GM18867 (cell line): Measurements from ENCODE around the gene CDKN2AIPNL.

Source experiments
- ATAC-seq: cut with Tn5 transposase; IDR thresholded peaks from one replicate; pipeline ENCODE4 v1.9.1; 2021; ENCODE audit warnings: mild to moderate bottlenecking, moderate library complexity; ENCODE audit not compliant: unreplicated experiment

CDKN2AIPNL gene

GRCh38 chr5:134411546-134412266, at the start of gene CDKN2AIPNL:
Gene CDKN2AIPNL (minus strand): TSS chr5:134411881. CDS start chr5:134411854, 27 bp downstream.
- ATAC-seq = peak; percentile 98

- ATAC-seq = no peak
These were observed 48.9 kb upstream of the CDKN2AIPNL start for GRCh38 chr5:134460551-134460950.

DNA sequence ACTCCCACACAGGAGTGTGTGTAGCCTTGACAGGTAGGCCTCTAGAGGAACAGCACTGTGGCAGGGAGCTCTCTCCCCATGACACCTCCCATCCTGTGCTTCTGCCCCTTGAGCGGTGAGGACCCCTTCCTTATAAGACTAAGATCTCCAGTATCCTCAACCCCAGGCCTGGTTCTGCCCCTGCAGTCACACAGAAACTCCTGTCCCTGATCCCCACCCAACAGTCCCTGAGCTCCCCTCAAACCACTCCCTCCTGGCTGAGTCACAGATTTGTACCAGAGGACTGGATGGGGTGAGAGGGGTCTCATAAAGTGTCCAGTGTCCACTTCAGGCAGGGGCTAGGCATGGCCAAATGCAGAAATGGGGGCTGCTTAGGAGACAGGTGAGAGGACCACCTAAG, 47.8 kb upstream of the CDKN2AIPNL start:
- no peak for ATAC-seq

DNA sequence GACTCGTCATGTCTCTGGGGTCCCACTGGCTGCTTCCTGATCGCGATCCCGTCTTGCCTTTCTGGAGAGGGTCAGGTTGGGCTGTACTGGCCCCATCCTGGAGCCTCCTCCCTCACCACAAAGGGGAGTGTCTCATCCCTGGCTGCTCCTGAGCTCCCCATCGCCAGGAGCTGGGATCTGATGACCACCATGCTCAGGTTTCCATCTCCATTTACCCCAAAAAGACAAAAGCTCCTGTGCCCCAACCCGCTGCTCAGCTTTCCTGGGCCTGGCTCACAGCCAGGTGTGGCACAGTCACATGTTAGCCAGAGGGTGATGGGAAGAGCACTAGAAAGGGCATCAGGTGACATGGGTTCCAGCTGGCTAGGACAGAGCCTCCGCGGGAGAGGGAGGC, 47.3 kb upstream of the CDKN2AIPNL start:
- ATAC-seq = no peak

DNA sequence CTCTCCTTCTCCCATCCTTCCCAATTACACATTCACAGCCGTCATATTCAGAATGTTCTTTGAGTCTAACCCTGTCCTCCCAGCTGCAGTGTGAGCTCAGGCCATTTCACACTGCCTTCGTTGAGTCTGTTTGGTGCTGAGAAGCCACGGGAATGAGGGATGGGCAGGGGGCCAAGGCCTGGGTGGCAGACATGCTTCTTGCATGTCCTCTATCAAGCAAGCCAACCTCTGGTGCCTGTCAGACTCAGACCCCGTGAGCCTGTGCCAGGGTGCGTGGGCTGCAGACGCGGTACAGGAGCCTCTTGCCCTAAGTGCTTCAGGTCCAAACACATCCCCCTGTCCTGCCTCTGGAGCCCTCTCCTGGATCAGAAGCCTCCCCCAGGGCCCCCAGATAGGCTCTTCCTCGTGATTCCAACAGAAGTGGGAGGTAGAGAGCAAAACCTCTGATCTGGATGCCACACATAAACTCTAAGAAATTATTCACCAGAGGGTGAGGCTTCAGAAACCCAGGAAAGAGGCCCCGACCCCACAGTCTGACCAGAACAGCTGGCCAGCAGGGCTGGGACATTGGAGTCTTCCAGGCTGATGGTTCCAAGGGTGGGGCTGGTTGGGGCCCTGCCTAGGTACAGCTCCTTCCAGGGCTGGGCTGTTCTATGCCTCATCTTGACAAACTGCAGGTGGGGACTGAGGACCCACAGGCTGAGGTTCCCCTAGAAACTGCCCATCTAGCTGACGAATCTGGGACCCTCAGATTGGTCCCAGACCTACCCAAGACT, 46.7 kb upstream of the CDKN2AIPNL start:
- no peak for ATAC-seq

DNA sequence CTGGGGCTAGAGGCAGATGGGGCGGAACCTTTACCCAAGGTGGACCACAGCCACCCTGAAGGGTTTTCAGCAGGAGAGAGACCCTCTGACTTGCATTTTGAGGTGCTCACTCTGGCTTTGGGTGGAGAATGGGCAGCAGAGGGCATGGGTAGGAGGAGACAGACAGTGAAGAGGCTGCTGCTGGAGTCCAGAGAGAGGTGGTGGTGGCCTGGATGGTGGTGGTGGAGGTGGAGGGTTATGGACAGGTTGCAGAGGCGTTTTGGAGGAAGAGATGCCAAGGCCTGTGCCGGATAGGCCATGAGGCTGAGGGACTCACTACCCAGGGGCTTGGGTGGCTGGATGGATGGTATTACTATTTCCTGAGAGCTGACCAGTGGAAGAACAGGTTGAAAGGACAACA, 46.1 kb upstream of the CDKN2AIPNL start:
- no peak for ATAC-seq

- no peak for ATAC-seq
These were observed 45.1 kb upstream of the CDKN2AIPNL start for GRCh38 chr5:134456825-134457224.

- no peak for ATAC-seq
These were observed 43.8 kb upstream of the CDKN2AIPNL start for GRCh38 chr5:134455466-134455865.

DNA sequence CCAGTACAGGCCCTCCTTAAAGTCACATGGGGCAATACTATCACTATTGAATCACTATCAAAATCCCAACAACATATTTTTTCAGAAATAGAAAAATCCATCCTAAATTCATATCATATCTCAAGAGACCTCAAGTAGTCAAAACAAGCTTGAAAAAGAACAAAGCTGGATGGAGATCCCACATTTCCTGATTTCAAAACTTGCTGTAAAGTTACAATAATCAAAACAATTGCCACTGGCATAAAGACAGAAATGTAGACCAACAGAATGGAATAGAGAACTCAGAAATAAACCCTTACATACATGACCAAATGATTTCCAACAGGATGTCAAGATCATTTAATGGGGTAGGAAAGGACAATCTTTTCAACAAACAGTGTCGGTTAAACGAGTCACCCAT, 41.3 kb upstream of the CDKN2AIPNL start:
- no peak for ATAC-seq

DNA sequence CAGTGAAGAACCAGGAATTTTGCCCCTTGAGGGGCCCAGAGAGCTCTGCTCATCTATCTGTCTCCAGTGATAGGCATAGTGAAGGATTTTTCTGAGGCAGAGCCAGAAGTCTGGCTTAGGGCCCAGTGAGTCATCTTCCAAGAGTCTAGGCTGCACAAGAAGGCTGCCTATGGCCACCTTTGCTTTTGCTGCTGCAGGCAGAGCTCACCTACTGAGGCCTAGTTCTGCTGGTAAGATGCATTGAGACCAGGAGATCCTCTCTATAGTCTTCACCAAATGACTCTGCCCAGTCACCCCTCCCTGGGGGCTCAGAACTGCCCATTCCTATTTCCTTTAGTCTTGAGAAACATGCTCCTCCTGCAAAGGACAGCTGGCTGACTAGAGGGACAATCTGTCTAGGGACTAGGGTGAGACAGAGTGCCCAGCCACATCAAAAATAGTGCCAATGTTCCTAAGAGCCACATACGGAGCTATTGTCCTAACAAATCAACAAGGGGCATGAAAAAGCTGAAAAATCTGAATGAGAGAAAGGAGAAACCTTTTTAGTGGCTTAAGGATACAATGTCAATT, 40.3 kb upstream of the CDKN2AIPNL start:
- no peak for ATAC-seq

- ATAC-seq = no peak
These were observed 39.7 kb upstream of the CDKN2AIPNL start for GRCh38 chr5:134451225-134451935.

GRCh38 chr5:134450374-134450773, 38.7 kb upstream of the CDKN2AIPNL start:
- ATAC-seq = no peak

DNA sequence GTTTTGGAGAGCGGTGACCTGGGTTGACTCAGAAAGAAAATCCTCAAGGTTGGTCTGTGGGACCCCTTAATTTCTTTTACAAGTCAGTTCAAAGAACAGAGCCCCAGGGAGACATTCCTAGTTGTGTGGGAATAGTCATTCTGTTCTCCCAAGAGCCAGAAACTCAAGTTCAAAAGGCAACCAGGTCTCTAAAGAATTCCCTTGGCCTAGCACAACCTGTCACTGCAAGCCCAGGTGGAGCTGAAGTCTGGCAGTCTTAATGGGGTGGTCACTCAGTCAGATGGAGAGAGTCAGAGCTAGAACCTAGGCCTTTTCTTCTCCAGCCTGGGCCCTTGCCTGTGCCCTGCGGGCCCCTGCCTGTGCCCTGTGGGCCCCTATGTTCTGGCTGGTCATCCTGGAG, 37.5 kb upstream of the CDKN2AIPNL start:
- ATAC-seq = no peak

- ATAC-seq = no peak
These were observed 36.3 kb upstream of the CDKN2AIPNL start for GRCh38 chr5:134447815-134448520.

- peak; percentile 48 for ATAC-seq
These were observed 35.3 kb upstream of the CDKN2AIPNL start for GRCh38 chr5:134446938-134447337.

DNA sequence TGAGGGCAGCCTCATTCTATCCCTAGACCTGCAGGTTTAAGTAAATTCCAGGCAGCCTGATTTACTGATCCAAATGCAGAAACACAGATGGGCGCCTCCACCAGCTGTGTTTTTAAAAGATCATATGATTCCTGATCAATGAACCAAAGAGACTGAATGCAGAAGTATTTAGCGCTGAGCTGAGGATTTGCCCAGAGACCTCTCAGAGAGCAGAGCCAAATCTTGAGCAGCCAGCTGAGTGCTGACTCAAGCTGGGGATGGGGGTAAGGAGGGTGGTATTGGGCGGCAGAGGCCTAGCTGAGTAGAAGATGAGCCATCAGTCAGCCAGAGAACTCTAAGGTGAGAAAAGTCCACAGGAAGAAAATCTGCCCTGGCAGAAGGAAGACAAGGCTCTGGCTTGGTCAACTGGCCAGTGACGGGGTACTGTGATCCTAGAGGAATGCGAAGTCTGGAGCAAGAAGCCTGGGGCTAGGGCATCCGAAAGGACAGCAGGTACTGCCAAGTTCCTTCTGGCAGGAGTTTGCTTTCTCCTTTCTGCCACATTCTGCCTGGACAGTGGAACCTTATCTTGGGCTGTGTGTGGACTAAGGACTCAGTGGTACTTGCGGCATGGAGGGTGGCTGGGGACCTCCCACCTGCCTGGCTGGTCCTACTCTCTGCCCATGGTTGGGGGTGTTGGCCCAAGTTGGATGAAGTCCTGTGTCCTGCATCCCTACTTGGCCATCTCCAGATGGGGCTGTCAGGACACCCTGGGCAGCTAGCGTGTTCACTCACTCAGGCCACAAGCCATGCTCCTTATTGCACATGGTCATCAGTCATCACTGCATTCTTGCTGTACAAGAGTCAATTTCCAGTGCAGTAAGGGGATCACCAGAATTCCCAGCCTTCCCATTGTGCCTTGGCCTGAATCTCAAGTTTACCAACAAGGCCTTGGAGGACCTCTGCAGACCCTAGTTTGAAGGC, 34.5 kb upstream of the CDKN2AIPNL start:
- no peak for ATAC-seq

DNA sequence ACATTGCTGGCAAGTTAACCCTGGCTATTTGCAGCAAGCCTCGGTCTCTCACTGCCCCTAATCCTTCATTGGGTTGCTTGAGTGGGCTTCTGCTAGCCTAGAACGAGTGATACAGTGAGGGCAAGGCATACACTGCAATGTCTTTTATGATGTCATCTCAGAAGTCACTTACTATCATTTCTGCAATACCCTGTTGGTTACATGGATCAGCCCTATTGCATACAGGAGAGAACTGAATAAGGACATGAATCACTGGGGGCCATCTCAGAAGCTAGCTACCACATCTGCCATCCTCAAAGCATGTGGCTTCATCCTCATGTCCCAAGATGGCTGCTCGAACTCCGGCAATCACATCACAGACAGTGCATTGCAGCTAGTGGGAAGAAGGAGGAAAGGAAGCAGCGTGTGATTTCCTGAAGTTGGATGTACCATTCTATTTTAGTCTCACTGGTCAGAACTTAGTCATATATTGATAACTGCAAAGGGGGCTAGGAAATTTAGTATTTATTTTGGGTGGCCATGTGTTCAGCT, 33.3 kb upstream of the CDKN2AIPNL start:
- no peak for ATAC-seq

GRCh38 chr5:134440201-134440755, 28.6 kb upstream of the CDKN2AIPNL start:
- no peak for ATAC-seq

DNA sequence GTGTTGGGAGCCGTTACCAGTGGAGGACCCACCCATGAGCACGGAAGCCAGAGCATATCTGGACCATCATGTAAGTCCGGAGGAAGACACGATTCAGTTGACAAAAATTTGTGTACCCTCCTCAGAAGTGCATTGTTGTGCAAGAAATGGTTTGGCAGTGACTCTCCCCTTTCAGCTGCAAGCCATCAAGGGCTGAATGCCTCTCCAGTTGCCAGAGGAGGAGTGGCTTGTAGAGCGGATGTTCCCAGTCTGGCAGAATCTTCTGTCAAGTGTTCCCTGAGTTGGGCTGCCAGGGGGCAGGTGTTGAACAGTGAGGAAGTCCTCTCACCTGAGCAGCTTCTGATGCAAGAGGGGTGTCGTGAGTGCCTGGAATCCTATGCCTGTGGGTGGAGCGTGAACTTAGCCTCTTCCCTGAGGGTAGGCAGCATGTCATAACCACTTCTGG, 27.6 kb upstream of the CDKN2AIPNL start:
- no peak for ATAC-seq
